ENCODE results near the gene MEOX1. TPM values are rescaled to one million over a fixed set of nuclear protein-coding genes. Genes with fewer than 3 reads are reported as not detected.
"Not testable (repeated sequence)": the region's sequence is repeated elsewhere in the genome, so short reads cannot be mapped to it uniquely, and the experiment has no call there.

MEOX1 gene
- not detected for total RNA-seq

GRCh38 chr17:43661699-43662412, at the start of gene MEOX1:
MEOX1 (minus strand) TSS chr17:43661922; CDS start chr17:43661534, 388 bp downstream.
- DNase-seq (ENCODE audit: low read depth in 2 of 3, low spot score in 2 of 3): no peak

GRCh38 chr17:43710101-43710500, 48.4 kb upstream of the MEOX1 start:
- DNase-seq (ENCODE audit: low read depth in 2 of 3, low spot score in 2 of 3): no peak

GRCh38 chr17:43709210-43709609, 47.5 kb upstream of the MEOX1 start:
- DNase-seq (ENCODE audit: low read depth in 2 of 3, low spot score in 2 of 3): no peak

GRCh38 chr17:43707184-43707583, 45.5 kb upstream of the MEOX1 start:
- no peak for DNase-seq (ENCODE audit: low read depth in 2 of 3, low spot score in 2 of 3)

- no peak for DNase-seq (ENCODE audit: low read depth in 2 of 3, low spot score in 2 of 3)
These were observed 44.5 kb upstream of the MEOX1 start for GRCh38 chr17:43706235-43706634.

- no peak for DNase-seq (ENCODE audit: low read depth in 2 of 3, low spot score in 2 of 3)
These were observed 41.9 kb upstream of the MEOX1 start for GRCh38 chr17:43703630-43704029.

- DNase-seq (ENCODE audit: low read depth in 2 of 3, low spot score in 2 of 3): peak in 1 of 3 donors; percentile 46
These were observed 40.9 kb upstream of the MEOX1 start for GRCh38 chr17:43702637-43703036.

GRCh38 chr17:43701318-43701743, 39.6 kb upstream of the MEOX1 start:
- DNase-seq (ENCODE audit: low read depth in 2 of 3, low spot score in 2 of 3): peak in 2 of 3 donors; percentile 80 to 90

- no peak for DNase-seq (ENCODE audit: low read depth in 2 of 3, low spot score in 2 of 3)
These were observed 37.7 kb upstream of the MEOX1 start for GRCh38 chr17:43699438-43699756.

GRCh38 chr17:43698678-43699437, 37.1 kb upstream of the MEOX1 start:
- no peak for DNase-seq (ENCODE audit: low read depth in 2 of 3, low spot score in 2 of 3)

- no peak for DNase-seq (ENCODE audit: low read depth in 2 of 3, low spot score in 2 of 3)
These were observed 36.2 kb upstream of the MEOX1 start for GRCh38 chr17:43697937-43698336.

GRCh38 chr17:43696891-43697290, 35.2 kb upstream of the MEOX1 start:
- DNase-seq (ENCODE audit: low read depth in 2 of 3, low spot score in 2 of 3): no peak

- DNase-seq (ENCODE audit: low read depth in 2 of 3, low spot score in 2 of 3): peak in 1 of 3 donors; percentile 38
These were observed 34.5 kb upstream of the MEOX1 start for GRCh38 chr17:43695970-43696865.

GRCh38 chr17:43694081-43694870, 32.6 kb upstream of the MEOX1 start:
- DNase-seq (ENCODE audit: low read depth in 2 of 3, low spot score in 2 of 3): peak; percentile 45 to 89 (median 80)

- no peak for DNase-seq (ENCODE audit: low read depth in 2 of 3, low spot score in 2 of 3)
These were observed 29.6 kb upstream of the MEOX1 start for GRCh38 chr17:43691317-43691693.

GRCh38 chr17:43690624-43691316, 29.0 kb upstream of the MEOX1 start:
- DNase-seq (ENCODE audit: low read depth in 2 of 3, low spot score in 2 of 3): no peak

GRCh38 chr17:43689814-43690213, 28.1 kb upstream of the MEOX1 start:
- DNase-seq (ENCODE audit: low read depth in 2 of 3, low spot score in 2 of 3): no peak

- DNase-seq (ENCODE audit: low read depth in 2 of 3, low spot score in 2 of 3): no peak
These were observed 27.4 kb upstream of the MEOX1 start for GRCh38 chr17:43689131-43689530.

GRCh38 chr17:43686957-43687356, 25.2 kb upstream of the MEOX1 start:
- DNase-seq (ENCODE audit: low read depth in 2 of 3, low spot score in 2 of 3): not testable (repeated sequence)

Data from hematopoietic multipotent progenitor cell (in vitro differentiated cells).